Left hindlimb (tissue), 1 donor: ENCODE results near the gene MBD5.

Experiments used
- DNase-seq: peaks from one replicate; pipeline ENCODE4 v3.0.0-alpha.2; 2018

MBD5 gene

DNA sequence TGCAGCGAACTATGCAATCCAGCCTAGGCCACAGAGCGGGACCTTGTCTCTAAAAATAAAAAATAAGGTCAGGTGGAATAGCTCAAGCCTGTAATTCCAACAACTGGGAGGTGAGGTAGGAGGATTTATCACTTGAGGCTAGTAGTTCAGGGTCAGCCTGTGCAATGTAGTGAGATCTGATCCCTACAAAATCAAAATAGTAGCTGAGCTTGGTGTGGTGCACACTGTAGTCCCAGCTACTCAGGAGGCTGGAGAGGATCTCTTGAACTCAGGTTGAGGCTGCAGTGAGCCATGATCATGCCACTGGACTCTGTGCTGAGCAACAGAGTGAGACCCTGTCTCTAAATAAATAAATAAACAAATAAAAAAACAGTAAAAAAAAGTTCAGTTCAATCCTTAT lies 5.7 kb downstream of the MBD5 start:
- no peak for DNase-seq

DNA sequence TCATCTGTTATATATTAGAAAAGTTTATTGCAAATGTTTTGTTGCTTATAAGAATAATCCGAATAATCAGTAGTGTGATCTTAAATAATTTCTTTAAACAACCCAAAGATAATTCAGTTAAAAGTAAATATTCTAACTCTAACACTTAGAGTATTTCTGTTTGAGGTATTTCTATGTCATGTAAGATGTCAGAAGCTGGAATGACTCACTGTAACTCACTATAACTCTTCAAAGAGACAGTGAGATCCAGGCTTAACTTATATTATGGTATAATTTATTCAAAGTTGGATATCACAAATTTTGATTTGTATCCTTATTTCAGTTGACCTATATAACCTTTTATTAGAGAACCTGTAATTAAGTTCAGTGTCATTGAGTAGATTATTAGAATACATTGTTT lies 6.9 kb downstream of the MBD5 start:
- DNase-seq: no peak

DNA sequence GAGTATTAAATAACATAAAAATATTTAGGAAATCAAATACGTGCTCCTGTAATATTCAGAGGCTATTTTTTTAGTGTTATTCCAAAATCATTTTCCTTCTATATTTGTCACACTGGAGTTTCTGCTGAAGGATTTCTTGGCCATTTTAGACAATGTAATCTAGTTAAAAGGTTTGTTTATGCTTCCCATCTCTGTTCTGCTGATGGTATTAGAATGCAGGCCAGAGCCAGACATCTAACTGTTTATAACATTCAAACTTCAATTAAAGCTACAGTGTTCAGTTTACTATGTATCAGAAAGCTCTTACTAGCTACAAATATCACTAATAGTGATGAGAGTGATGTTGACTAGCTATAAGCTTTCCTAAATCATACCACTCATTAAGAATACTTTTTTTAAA lies 7.9 kb downstream of the MBD5 start:
- no peak for DNase-seq

GRCh38 chr2:148031152-148031551 lies 10.3 kb downstream of the MBD5 start:
- DNase-seq: no peak

DNA sequence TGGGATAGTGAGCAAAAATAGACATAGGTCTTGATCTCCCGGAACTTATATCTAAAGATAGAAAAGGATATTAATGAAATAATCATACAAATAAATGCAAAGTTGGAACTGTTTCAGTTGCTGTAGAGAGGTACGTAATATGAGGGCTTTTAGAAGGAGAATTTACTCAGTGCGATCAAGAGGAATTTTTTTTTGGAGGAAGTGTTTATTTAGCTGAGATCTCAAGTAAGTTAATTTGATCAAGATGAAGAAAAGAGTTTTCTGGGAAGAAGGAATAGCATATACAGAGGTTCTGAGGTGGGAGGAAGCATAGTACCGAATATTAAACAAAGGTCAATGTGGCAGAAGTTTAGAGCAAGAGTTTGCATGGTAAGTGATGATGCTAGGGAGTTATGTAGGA lies 11.3 kb downstream of the MBD5 start:
- no peak for DNase-seq

- no peak for DNase-seq
Measured at GRCh38 chr2:148039783-148040182, 18.9 kb downstream of the MBD5 start.

DNA sequence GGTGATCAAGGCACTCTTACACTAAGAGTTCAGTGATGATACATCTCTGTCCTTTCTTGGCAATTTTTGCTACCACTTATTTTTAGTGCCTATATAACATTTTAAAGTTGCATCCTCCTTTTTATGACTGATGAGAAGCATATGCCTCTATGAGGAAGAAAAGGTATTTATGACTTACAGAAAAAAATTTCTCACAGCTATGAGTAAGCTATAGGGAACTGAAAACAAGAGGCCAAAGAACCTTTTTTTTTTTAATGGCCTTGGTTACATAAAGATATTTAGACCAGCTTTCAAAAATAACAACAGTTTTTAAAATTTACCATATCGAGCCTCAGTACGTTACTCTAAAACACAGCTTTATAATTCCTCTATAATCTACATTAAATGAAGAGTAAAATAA lies 21.3 kb downstream of the MBD5 start:
- DNase-seq: no peak

- no peak for DNase-seq
Measured at GRCh38 chr2:148044322-148044721, 23.4 kb downstream of the MBD5 start.

DNA sequence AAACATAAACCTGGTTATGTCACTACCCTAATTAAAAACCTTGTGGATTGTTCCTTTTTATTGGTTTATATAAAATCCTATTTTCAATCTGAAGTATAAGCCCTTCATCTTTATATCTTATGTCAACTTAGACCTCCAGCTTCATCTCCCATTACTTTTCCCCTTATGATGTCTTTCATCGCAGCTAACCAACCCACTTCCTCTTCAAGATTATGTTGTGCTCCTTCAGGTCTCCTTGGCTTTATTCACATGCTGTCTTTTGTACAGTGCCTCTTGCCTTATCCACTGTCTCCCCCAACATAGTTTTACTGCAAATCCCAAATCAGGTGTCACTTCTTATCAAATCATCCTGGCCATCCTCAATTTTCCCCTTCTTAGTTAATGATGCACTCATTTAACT lies 25.9 kb downstream of the MBD5 start:
- DNase-seq: no peak

- DNase-seq: no peak
Measured at GRCh38 chr2:148048475-148049221, 27.8 kb downstream of the MBD5 start.

DNA sequence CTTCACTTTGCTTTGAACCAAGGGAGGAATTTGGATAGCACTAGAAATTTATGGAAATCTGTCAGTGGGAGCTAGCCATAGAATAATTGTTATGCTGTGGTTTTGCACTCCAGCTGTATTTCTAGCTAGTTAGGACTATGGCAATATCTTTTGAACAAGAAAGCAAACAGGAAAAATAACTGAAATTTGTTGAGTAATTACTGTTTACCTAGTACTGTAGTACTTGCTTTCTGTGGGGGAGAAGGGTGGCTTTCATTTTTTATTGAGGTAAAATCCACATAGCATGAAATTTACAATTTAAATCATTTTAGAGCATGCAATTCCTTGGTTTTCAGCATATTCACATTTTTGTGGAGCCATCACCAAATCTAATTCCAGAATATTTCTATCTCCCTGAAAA lies 28.4 kb downstream of the MBD5 start:
- DNase-seq: no peak

- DNase-seq: no peak
Measured at GRCh38 chr2:148052687-148053086, 31.8 kb downstream of the MBD5 start.

- no peak for DNase-seq
Measured at GRCh38 chr2:148058641-148059040, 37.8 kb downstream of the MBD5 start.

DNA sequence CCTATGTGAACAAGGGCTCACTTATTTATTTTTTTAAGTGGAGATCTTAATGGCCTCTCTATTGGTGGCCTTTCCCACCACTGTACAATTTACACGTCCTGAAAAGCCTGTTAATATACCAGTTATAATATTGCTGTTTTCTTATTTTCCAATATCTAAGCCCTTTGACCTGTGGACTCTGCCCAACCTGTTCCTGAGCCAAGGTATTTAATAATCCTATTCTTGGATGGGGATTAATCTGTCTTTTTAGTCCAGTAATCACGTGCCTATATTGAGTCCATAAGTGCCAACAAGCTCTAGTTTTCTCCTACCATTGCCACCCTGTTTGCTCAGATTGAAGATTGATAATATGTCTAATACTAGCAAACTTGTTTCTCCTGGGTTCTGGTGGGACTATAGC lies 42.7 kb downstream of the MBD5 start:
- DNase-seq: no peak

DNA sequence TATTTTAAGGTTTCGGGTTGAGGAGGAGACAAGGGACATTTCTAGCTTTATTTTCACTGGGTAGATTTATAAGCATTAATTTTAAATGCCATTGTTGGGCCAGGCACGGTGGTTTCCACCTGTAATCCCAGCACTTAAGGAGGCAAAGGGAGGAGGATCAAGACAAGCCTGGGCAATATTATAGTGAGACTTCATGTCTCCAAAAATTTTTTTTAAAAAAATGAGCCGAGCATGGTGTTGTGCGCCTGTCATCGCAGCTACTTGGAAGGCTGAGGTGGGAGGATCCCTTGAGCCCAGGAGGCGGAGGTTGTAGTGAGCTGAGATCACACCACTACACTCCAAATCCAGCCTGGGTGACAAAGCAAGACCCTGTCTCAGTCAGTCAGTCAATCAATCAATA lies 45.0 kb downstream of the MBD5 start:
- DNase-seq: no peak

DNA sequence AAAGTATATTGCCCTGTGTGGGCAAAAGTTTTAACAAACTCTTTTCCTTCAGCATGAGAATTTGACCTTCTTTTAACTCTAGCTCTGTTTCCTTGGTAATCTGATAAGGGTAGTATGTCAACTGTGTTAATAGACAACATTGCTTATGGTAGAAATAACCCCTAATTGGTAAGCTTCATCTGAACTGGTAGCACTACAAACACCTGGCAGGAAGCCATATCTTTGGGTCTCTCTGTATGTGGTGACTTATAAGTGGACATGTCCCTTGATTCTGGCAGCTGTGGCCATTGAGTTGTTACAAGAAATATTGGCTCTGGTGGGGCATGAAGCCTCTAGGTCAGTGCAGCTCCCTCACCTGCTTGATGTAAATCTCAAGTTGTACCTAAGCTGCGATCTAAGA lies 46.9 kb downstream of the MBD5 start:
- DNase-seq: no peak

DNA sequence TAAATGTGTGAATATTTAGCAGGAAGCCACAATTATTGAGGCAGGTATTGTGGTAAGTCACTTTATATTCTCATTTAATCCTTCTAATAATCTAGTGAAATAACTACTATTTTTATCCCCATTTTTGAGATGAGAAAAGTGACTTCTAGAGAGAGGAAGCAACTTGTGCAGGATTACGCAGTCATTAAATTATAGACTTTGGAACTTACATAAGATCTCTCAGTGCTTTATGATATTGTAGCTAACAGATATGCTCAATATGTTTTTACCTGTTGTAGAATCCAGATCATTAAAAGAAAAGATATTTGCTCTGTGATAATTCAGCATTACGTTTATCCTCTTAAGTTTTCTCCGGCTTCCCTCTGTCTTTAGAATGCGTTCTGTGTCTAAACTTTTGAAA lies 50.5 kb downstream of the MBD5 start:
- DNase-seq: no peak

- DNase-seq: no peak
Measured at GRCh38 chr2:148096012-148096411, 75.1 kb downstream of the MBD5 start.

DNA sequence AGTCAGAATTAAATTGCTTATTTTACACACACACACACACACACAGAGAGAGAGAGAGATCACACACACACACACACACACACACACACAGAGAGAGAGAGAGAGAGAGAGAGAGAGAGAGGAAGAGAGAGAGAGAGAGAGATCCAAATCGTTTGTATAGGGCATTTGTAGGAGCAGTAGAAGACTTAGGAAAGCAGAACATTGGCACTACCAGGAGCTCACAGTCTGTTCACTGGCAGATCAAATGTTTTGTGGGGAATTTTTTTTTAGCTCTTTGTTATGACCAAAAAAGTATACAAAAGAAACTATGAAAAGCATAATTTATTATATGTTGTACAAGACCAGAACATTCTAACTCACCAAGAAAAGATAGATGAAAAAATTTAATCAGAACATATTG lies 81.8 kb downstream of the MBD5 start:
- DNase-seq: no peak

GRCh38 chr2:148103946-148104345 lies 83.1 kb downstream of the MBD5 start:
- DNase-seq: no peak

- no peak for DNase-seq
Measured at GRCh38 chr2:148106331-148106730, 85.4 kb downstream of the MBD5 start.

GRCh38 chr2:148108385-148108784 lies 87.5 kb downstream of the MBD5 start:
- no peak for DNase-seq

DNA sequence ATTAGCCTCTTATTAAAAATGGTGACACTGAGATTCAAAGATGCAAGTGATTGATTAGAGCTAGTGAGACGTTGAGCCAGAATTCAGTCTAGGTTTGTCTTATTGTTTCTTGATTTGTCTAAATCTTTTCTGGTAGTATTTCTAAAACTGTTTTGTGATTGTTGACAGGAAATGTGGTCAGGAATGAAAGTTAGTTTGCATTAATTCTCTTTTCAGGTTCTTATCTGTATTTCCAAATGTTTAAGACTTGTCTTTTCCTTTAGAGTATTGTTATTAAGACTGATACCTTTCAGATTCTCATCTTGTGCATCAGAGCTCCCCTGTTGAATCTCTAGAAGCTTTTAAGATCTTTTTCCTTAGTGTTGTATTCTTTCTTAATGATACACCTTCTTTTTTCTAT lies 89.3 kb downstream of the MBD5 start:
- DNase-seq: no peak

- DNase-seq: no peak
Measured at GRCh38 chr2:148122788-148123187, 101.9 kb downstream of the MBD5 start.

GRCh38 chr2:148124271-148124670 lies 103.4 kb downstream of the MBD5 start:
- DNase-seq: no peak

DNA sequence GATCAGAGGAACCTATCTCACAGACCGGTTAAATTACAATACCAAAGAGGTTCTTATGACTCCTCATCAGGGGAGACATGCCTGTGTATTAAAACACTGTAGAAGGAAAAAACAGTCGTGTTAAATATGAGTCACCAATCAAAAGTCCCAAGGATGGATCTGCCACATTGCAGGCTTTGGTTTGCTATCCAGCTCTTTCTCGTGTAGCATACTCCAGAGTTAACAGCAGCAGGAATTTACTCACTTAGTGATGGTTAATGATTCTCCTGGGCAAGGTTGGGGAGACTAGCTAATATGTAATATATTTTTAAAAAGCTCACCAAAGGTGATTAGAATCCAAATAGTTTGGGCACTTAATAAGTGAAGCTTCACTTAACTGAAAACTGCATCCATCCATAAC lies 109.7 kb downstream of the MBD5 start:
- DNase-seq: no peak
